ENCODE data around the gene HEBP1. TPM values are rescaled to one million over a fixed set of nuclear protein-coding genes. Genes with fewer than 3 reads are reported as not detected.

HEBP1 gene
- total RNA-seq, 2 experiments from 2014 or later: 11.9 to 12.5 TPM

GRCh38 chr12:13042666-13043230, 42.7 kb upstream of the HEBP1 start:
- TF ChIP-seq CTCF (IDR thresholded peaks at IDR 0.05): no peak
- H3K36me3 ChIP-seq (ENCODE audit: insufficient read depth, low read length): no peaks in the 10 kb centered on the region
- no peaks in the 10 kb centered on the region for H3K27me3 ChIP-seq (ENCODE audit: control insufficient read depth in 1 of 2, insufficient read depth in 2 of 2, low read length in 2 of 2)
- intact Hi-C loops (cut with DNase I, micrococcal nuclease): no loop called here
- Mint-ChIP-seq H3K9me3 (no peaks in the 10 kb centered on the region), H3K36me3 (ENCODE audit: low read depth) (no peaks in the 10 kb centered on the region), H3K4me1 (ENCODE audit: low read depth) (peaks cover 14% of the 10 kb centered on the region), H3K27ac (no peak overlapping the region), H3K4me3 (peak overlapping the region; percentile 92), H3K27me3 (no peaks in the 10 kb centered on the region)
- CTCF ChIA-PET: interaction anchor here (2.2 kb wide), 1 partner anchor 170 kb away, joined by 9 read pairs; no protein-coding TSS in a partner anchor
- DNase-seq (no peak), ATAC-seq (ENCODE audit: poor library complexity) (no peak)
- POLR2A ChIA-PET: no interaction called here
- H3K9me3 ChIP-seq (ENCODE audit: control insufficient read depth in 1 of 2, insufficient read depth in 1 of 2, low read length in 2 of 2): no peaks in the 10 kb centered on the region
- H3K4me3 ChIP-seq (ENCODE audit: low read length): no peak overlapping the region
- no peak overlapping the region for H3K27ac ChIP-seq (ENCODE audit: low read depth in 1 of 2, low read length in 2 of 2)
- H3K4me1 ChIP-seq (ENCODE audit: insufficient read depth, low read length): peaks cover 10% of the 10 kb centered on the region

GRCh38 chr12:13041224-13041623, 41.2 kb upstream of the HEBP1 start:
- Histone ChIP-seq H3K9me3 (ENCODE audit: control insufficient read depth in 1 of 2, insufficient read depth in 1 of 2, low read length in 2 of 2) (no peaks in the 10 kb centered on the region), H3K27ac (ENCODE audit: low read depth in 1 of 2, low read length in 2 of 2) (no peak overlapping the region), H3K4me1 (ENCODE audit: insufficient read depth, low read length) (peaks cover 10% of the 10 kb centered on the region), H3K4me3 (ENCODE audit: low read length) (no peak overlapping the region), H3K36me3 (ENCODE audit: insufficient read depth, low read length) (no peaks in the 10 kb centered on the region), H3K27me3 (ENCODE audit: control insufficient read depth in 1 of 2, insufficient read depth in 2 of 2, low read length in 2 of 2) (no peaks in the 10 kb centered on the region)
- TF ChIP-seq CTCF (IDR thresholded peaks at IDR 0.05): no peak
- H3K27ac Mint-ChIP-seq: no peak overlapping the region
- no peaks in the 10 kb centered on the region for H3K9me3 Mint-ChIP-seq
- intact Hi-C loops (cut with DNase I, micrococcal nuclease): loop anchor here in 1 of 2 experiments (2.0 kb wide), 1 partner anchor 38 kb away; no protein-coding TSS in a partner anchor
- ATAC-seq (ENCODE audit: poor library complexity) (no peak), DNase-seq (no peak)
- no peaks in the 10 kb centered on the region for H3K36me3 Mint-ChIP-seq (ENCODE audit: low read depth)
- ChIA-PET POLR2A (no interaction called here), CTCF (no interaction called here)
- no peaks in the 10 kb centered on the region for H3K27me3 Mint-ChIP-seq
- peaks cover 14% of the 10 kb centered on the region for H3K4me1 Mint-ChIP-seq (ENCODE audit: low read depth)
- peak overlapping the region; percentile 65 for H3K4me3 Mint-ChIP-seq

GRCh38 chr12:13039328-13039956, 39.4 kb upstream of the HEBP1 start:
- Mint-ChIP-seq H3K36me3 (ENCODE audit: low read depth) (no peaks in the 10 kb centered on the region), H3K9me3 (no peaks in the 10 kb centered on the region), H3K4me3 (no peak overlapping the region), H3K27ac (no peak overlapping the region), H3K27me3 (no peaks in the 10 kb centered on the region), H3K4me1 (ENCODE audit: low read depth) (no peaks in the 10 kb centered on the region)
- peaks cover 6% of the 10 kb centered on the region for H3K4me1 ChIP-seq (ENCODE audit: insufficient read depth, low read length)
- CTCF ChIA-PET: no interaction called here
- no peaks in the 10 kb centered on the region for H3K36me3 ChIP-seq (ENCODE audit: insufficient read depth, low read length)
- H3K9me3 ChIP-seq (ENCODE audit: control insufficient read depth in 1 of 2, insufficient read depth in 1 of 2, low read length in 2 of 2): no peaks in the 10 kb centered on the region
- H3K27me3 ChIP-seq (ENCODE audit: control insufficient read depth in 1 of 2, insufficient read depth in 2 of 2, low read length in 2 of 2): no peaks in the 10 kb centered on the region
- no peak for ATAC-seq (ENCODE audit: poor library complexity)
- no peak for DNase-seq
- POLR2A ChIA-PET: no interaction called here
- TF ChIP-seq CTCF (IDR thresholded peaks at IDR 0.05): no peak
- intact Hi-C loops (cut with DNase I, micrococcal nuclease): no loop called here
- H3K4me3 ChIP-seq (ENCODE audit: low read length): no peak overlapping the region
- H3K27ac ChIP-seq (ENCODE audit: low read depth in 1 of 2, low read length in 2 of 2): no peak overlapping the region

Data from CD4-positive, alpha-beta T cell (primary cell).